NT2/D1 (cell line): ENCODE measurements around the gene IGSF1.

Source experiments
- DNase-seq: peaks from one replicate; pipeline ENCODE4 v3.0.0-alpha.2; 2011; ENCODE audit warnings: low read depth, low spot score
- H3K27me3 ChIP-seq: 2 replicates; pipeline ENCODE4 v1.6.0; 2011; ENCODE audit warnings: mild to moderate bottlenecking; ENCODE audit not compliant: insufficient read length, insufficient read depth
- H3K36me3 ChIP-seq: 2 replicates; pipeline ENCODE4 v1.6.1; 2011; ENCODE audit warnings: mild to moderate bottlenecking, low read length, mixed read lengths; ENCODE audit not compliant: insufficient read depth, insufficient read length
- H3K4me1 ChIP-seq: 2 replicates; pipeline ENCODE4 v1.5.1; 2011; ENCODE audit not compliant: insufficient read depth, insufficient read length
- H3K4me3 ChIP-seq: 2 replicates; pipeline ENCODE4 v1.5.1; 2011; ENCODE audit warnings: low read depth; ENCODE audit not compliant: insufficient read length
- H3K9ac ChIP-seq: 2 replicates; pipeline ENCODE4 v1.6.0; 2011; ENCODE audit warnings: low read depth; ENCODE audit not compliant: insufficient read length
- H3K9me3 ChIP-seq: 2 replicates; pipeline ENCODE4 v1.5.1; 2011; ENCODE audit warnings: mild to moderate bottlenecking, low read length; ENCODE audit not compliant: insufficient read depth
- SUZ12 ChIP-seq: IDR thresholded peaks from 2 replicates; pipeline ENCODE4 v1.6.1; 2011; ENCODE audit not compliant: insufficient read length, insufficient read depth; ENCODE audit errors: extremely low read depth
- YY1 ChIP-seq: IDR thresholded peaks from 2 replicates; pipeline ENCODE4 v1.6.1; 2011; ENCODE audit not compliant: insufficient read length, insufficient read depth
- ZNF274 ChIP-seq: IDR thresholded peaks from 2 replicates; pipeline ENCODE4 v1.6.1; 2011; ENCODE audit warnings: mild to moderate bottlenecking, low read depth, low read length

The IGSF1 gene, protein sequence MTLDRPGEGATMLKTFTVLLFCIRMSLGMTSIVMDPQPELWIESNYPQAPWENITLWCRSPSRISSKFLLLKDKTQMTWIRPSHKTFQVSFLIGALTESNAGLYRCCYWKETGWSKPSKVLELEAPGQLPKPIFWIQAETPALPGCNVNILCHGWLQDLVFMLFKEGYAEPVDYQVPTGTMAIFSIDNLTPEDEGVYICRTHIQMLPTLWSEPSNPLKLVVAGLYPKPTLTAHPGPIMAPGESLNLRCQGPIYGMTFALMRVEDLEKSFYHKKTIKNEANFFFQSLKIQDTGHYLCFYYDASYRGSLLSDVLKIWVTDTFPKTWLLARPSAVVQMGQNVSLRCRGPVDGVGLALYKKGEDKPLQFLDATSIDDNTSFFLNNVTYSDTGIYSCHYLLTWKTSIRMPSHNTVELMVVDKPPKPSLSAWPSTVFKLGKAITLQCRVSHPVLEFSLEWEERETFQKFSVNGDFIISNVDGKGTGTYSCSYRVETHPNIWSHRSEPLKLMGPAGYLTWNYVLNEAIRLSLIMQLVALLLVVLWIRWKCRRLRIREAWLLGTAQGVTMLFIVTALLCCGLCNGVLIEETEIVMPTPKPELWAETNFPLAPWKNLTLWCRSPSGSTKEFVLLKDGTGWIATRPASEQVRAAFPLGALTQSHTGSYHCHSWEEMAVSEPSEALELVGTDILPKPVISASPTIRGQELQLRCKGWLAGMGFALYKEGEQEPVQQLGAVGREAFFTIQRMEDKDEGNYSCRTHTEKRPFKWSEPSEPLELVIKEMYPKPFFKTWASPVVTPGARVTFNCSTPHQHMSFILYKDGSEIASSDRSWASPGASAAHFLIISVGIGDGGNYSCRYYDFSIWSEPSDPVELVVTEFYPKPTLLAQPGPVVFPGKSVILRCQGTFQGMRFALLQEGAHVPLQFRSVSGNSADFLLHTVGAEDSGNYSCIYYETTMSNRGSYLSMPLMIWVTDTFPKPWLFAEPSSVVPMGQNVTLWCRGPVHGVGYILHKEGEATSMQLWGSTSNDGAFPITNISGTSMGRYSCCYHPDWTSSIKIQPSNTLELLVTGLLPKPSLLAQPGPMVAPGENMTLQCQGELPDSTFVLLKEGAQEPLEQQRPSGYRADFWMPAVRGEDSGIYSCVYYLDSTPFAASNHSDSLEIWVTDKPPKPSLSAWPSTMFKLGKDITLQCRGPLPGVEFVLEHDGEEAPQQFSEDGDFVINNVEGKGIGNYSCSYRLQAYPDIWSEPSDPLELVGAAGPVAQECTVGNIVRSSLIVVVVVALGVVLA (N-terminal part only)

DNA sequence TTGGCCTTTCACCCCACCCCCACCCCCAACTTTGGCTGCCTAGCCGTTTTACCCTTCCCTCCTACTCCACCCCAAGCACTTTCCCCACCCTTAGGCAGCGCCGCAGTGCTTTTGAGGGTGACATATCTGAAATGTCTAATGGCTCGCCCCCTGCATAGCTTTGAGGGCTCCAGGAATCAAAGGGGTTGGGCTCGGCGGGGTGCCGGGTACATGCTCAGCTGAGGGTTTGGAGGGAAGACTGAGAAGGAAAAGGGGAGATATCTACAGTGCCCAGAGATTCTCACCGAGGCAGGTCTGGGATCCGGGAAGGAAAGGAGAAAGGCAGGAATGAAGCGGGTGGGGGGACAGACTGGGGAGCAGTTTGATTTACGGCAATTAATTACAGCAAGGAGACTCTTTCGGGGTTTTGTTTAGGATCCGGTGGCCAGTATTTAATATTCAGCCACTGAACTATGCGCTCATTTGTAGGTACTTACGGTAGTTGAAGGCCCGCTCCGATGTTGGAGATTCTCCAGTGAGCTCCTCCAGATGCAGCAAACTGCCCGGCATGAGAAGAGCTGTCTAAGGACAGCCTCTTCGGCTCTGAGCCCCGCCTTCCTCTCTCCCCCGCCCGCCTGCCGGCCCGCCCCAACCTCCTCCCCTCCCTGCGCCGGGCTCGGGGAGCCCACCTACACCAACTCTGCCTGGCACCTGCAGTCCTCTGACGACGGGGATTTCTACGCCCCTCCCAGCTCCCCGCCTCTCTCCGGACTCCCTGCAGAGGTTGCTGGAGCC lies at the start of gene IGSF1:
Gene IGSF1, minus strand, starts transcription at position 569 of the 774 bp plus-strand sequence. CDS start 2,632 bp downstream, outside the sequence.
- no peak within 1 kb of the TSS for H3K9ac ChIP-seq
- peak; percentile 30 for DNase-seq

DNA sequence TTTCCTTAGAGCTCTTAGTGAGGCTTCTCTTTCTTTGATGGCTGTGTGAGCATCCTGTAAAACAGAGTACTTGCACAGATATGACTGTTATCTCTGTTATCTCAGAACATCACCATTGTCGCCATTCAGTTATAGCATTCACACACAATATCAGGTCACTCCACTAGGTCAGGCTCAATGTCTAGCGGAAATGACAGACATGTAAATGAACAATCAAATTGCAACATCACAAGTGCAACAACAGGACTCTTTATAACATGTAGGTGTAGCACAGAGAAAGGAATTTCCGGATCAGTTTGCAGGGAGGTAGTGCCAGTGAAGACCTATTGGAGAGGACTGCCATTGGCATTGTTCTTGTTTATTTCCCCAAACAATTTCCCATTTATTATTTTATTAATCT lies 43.2 kb upstream of the IGSF1 start:
- H3K36me3 ChIP-seq: no peaks in the 10 kb centered on the region
- TF ChIP-seq ZNF274: no peak
- TF ChIP-seq YY1: no peak
- TF ChIP-seq SUZ12: no peak
- H3K9ac ChIP-seq: no peak overlapping the region
- H3K4me3 ChIP-seq: no peak overlapping the region
- H3K27me3 ChIP-seq: no peaks in the 10 kb centered on the region
- no peak for DNase-seq
- H3K9me3 ChIP-seq: no peaks in the 10 kb centered on the region
- no peaks in the 10 kb centered on the region for H3K4me1 ChIP-seq

More for the DNA sequence above, at the start of gene IGSF1:
- Histone ChIP-seq H3K9me3 (no peaks in the 10 kb centered on the region), H3K27me3 (no peaks in the 10 kb centered on the region), H3K4me3 (peak within 1 kb of the TSS; percentile 30), H3K36me3 (no peaks in the 10 kb centered on the region), H3K4me1 (no peaks in the 10 kb centered on the region)
- TF ChIP-seq SUZ12: no peak
- no peak for TF ChIP-seq ZNF274

DNA sequence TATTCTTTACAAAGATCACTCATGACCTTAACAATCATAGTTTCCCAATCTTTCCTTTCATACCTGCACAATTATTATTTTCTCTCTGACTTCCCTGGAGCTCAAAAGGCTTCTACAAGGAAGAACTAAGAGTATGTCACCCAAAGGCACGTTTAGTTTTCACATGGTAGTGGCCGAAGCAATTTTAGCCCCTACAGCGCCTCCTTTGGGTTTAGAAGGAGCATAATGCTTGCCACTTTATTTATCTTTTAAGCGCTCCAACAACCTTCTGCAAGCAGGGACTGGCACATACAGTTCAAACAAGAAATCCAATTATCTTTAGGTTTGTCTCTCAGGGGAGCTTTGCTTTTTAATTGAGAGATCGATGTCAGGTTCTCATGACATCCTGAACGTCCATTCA lies 42.0 kb upstream of the IGSF1 start:
- TF ChIP-seq SUZ12: no peak
- TF ChIP-seq YY1: no peak
- no peak for TF ChIP-seq ZNF274
- no peak overlapping the region for H3K4me3 ChIP-seq
- no peaks in the 10 kb centered on the region for H3K27me3 ChIP-seq
- H3K9me3 ChIP-seq: no peaks in the 10 kb centered on the region
- H3K4me1 ChIP-seq: no peaks in the 10 kb centered on the region
- no peak for DNase-seq
- no peak overlapping the region for H3K9ac ChIP-seq
- H3K36me3 ChIP-seq: no peaks in the 10 kb centered on the region

DNA sequence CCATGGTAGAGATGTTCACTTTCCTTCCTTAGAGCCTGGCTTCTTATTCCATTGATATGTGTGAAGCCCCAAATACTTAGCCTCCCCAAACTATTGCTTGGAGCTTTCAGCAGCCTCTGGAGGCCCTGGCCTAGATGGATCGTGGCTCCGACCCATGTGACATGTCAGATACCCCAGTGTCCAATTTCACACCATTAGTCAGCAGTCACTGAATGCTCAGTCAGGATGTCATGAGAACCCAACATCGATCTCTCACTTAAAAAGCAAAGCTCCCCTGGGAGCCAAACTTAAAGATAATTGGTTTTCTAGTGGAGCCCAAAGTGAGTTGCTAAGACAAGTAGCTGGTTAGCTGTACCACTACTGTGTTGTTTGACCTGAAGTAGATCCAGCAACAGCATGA lies 41.6 kb upstream of the IGSF1 start:
- DNase-seq: no peak
- TF ChIP-seq YY1 (no peak), SUZ12 (no peak)
- no peaks in the 10 kb centered on the region for H3K36me3 ChIP-seq

DNA sequence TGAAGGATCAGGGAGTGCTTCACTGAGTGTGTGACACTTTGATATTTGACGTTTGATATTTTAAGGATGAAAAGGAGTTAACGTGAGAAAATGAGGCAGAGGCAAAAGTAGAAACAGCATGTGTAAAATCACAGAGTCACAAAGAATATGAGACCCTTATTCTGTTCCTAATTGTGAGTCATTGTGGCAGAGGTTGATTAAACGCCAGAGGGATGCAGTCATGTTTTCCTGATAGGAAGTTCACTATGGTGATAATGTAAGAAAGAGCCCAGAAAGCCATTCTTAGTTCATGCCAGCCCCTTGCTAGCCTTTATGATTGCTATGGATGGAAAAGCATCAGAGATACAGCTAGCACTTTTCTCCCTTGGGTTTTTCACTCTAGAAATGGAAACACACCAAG lies 33.5 kb upstream of the IGSF1 start:
- H3K4me3 ChIP-seq: no peak overlapping the region
- H3K4me1 ChIP-seq: no peaks in the 10 kb centered on the region
- H3K36me3 ChIP-seq: no peaks in the 10 kb centered on the region
- no peak for DNase-seq
- no peak overlapping the region for H3K9ac ChIP-seq
- TF ChIP-seq YY1: no peak
- no peak for TF ChIP-seq SUZ12
- TF ChIP-seq ZNF274: no peak
- H3K27me3 ChIP-seq: no peaks in the 10 kb centered on the region
- no peaks in the 10 kb centered on the region for H3K9me3 ChIP-seq

More for the DNA sequence above, 41.6 kb upstream of the IGSF1 start:
- Histone ChIP-seq H3K27me3 (no peaks in the 10 kb centered on the region), H3K9me3 (no peaks in the 10 kb centered on the region), H3K4me1 (no peaks in the 10 kb centered on the region), H3K9ac (no peak overlapping the region), H3K4me3 (no peak overlapping the region)

DNA sequence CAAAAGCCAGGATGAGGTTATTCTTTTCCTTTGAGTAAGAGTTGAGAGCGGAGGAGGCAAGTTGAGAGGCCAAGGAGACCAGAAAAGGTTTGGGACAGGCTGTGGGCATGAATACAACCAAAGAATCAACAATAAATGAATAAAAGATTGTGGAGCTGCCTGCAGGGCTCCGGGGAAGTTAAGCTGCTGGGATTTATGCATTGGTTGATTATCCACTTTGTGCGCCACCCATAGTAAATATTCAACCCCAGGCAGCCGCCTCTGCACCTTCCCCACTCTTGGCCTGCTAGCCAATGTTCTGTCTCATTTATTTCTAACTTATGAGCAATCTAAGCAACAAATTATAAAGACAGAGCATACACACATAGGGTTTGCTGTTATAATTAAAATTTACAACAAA lies 28.2 kb upstream of the IGSF1 start:
- TF ChIP-seq SUZ12: no peak
- no peak for TF ChIP-seq ZNF274
- no peak for TF ChIP-seq YY1
- Histone ChIP-seq H3K9me3 (no peaks in the 10 kb centered on the region), H3K4me1 (no peaks in the 10 kb centered on the region), H3K4me3 (no peak overlapping the region), H3K27me3 (no peaks in the 10 kb centered on the region), H3K9ac (no peak overlapping the region), H3K36me3 (no peaks in the 10 kb centered on the region)
- no peak for DNase-seq
